IPS-18a (cell line): ENCODE measurements around the gene PPM1A.
A peak's percentile ranks its signal among the peaks of the same experiment; 100 is the strongest.

Experiments used
- H3K27ac ChIP-seq: one replicate; pipeline ENCODE4 v1.5.1; 2013; ENCODE audit warnings: low read length
- H3K27me3 ChIP-seq: one replicate; pipeline ENCODE4 v1.6.1; 2013; ENCODE audit warnings: mild to moderate bottlenecking, low read length; ENCODE audit not compliant: control insufficient read depth, insufficient read depth
- H3K36me3 ChIP-seq: one replicate; pipeline ENCODE4 v1.6.1; 2013; ENCODE audit warnings: low read depth, low read length; ENCODE audit not compliant: control insufficient read depth
- H3K4me1 ChIP-seq: one replicate; pipeline ENCODE4 v1.6.1; 2013; ENCODE audit warnings: low read depth, low read length; ENCODE audit not compliant: control insufficient read depth
- H3K4me3 ChIP-seq: one replicate; pipeline ENCODE4 v1.5.1; 2013; ENCODE audit warnings: low read length
- H3K9ac ChIP-seq: one replicate; pipeline ENCODE4 v1.6.1; 2013; ENCODE audit warnings: mild to moderate bottlenecking, low read length, moderate library complexity
- H3K9me3 ChIP-seq: one replicate; pipeline ENCODE4 v1.6.1; 2013; ENCODE audit warnings: low read depth, low read length; ENCODE audit not compliant: control insufficient read depth

PPM1A gene

DNA sequence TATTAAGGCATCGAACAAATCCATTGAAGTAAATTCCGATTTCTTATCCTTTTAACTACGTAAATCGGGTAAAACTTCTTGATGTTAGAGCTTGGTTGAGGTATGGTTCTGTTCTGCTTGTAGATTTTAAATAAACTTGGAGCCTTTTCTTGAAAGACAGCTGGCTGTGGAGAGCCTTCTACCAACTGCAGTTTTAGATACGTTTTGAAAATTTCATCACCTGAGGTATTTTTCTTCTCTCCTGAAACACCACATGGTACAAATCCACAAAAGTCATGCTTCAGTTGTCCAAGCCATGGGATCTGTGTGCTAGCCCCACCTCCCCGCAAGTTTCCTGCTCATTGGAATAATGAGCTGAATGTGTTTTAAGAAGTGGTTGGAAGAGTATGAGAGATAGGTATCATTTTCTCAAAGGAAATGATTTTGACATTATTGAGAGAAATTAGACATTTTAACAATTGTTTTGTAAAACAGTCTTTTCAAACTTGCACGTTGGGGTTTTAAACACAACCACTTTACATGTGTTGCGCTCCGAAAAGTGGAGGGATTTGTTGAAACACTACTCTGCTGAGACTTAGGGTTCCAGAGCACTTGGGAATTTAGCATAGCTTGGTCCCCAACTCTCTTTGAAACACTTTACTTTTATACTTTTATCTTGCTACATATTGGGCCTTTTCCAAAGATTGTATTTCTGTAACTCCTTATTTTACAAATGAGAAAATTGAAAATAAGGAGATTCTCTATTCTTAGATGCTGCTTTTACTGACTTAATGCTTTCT, 1.4 kb downstream of the PPM1A start:
- Histone ChIP-seq H3K9ac (peak overlapping the region; percentile 94), H3K27me3 (no peaks in the 10 kb centered on the region), H3K4me1 (peaks cover 53% of the 10 kb centered on the region), H3K9me3 (no peaks in the 10 kb centered on the region), H3K36me3 (no peaks in the 10 kb centered on the region), H3K27ac (peak overlapping the region; percentile 88), H3K4me3 (peak overlapping the region; percentile 100)

DNA sequence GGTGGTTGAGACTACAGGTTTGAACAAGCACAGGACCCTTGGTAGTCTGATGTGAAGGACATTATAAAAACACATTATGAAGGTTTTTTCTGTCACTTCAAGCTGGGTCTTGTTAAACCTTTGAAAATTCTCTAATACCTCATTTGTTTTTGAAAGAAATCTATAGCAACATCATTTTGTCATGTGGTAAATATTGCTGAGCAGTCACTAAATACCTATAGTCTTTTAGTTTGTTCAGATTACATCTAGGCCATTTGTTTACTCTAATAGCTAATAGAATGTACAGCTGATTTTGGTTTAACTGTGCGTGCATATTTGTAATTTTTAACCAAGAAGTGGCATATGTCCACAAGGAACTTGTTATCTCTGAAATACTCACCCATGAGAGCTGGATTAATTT, 2.9 kb downstream of the PPM1A start:
- Histone ChIP-seq H3K4me1 (peaks cover 46% of the 10 kb centered on the region), H3K4me3 (peak overlapping the region; percentile 100), H3K36me3 (no peaks in the 10 kb centered on the region), H3K27ac (no peak overlapping the region), H3K9ac (peak overlapping the region; percentile 2), H3K27me3 (no peaks in the 10 kb centered on the region), H3K9me3 (no peaks in the 10 kb centered on the region)

GRCh38 chr14:60252630-60253029, 3.6 kb downstream of the PPM1A start:
- H3K9ac ChIP-seq: no peak overlapping the region
- H3K27ac ChIP-seq: no peak overlapping the region
- H3K4me1 ChIP-seq: peaks cover 44% of the 10 kb centered on the region
- no peak overlapping the region for H3K4me3 ChIP-seq
- no peaks in the 10 kb centered on the region for H3K9me3 ChIP-seq
- H3K27me3 ChIP-seq: no peaks in the 10 kb centered on the region
- H3K36me3 ChIP-seq: no peaks in the 10 kb centered on the region

GRCh38 chr14:60253649-60254048, 4.6 kb downstream of the PPM1A start:
- Histone ChIP-seq H3K27me3 (no peaks in the 10 kb centered on the region), H3K36me3 (no peaks in the 10 kb centered on the region), H3K9me3 (no peaks in the 10 kb centered on the region), H3K27ac (no peak overlapping the region), H3K4me1 (peaks cover 38% of the 10 kb centered on the region), H3K9ac (no peak overlapping the region), H3K4me3 (no peak overlapping the region)

DNA sequence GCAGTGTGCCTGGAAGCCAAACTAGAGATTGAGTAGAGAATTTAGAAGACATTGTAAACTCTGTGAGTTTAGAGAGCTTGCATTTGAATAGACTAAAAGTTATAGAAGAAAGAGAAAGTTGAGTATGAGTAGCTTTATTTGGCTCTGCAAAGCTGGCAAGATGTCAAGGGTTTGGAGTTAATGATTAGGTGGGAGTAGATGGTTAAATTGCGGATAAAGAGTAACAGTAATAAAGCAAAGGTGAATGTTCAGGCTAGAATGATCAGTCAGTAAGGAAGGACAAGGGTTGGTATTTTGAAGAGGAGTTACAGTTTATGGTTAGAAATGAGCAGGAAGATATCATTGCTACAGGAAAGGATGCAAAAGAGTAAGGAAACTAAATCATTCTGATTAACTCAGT, 5.2 kb downstream of the PPM1A start:
- Histone ChIP-seq H3K4me1 (peaks cover 38% of the 10 kb centered on the region), H3K36me3 (no peaks in the 10 kb centered on the region), H3K9me3 (no peaks in the 10 kb centered on the region), H3K27ac (no peak overlapping the region), H3K27me3 (no peaks in the 10 kb centered on the region), H3K4me3 (no peak overlapping the region), H3K9ac (no peak overlapping the region)

- Histone ChIP-seq H3K9ac (no peak overlapping the region), H3K4me1 (peaks cover 15% of the 10 kb centered on the region), H3K9me3 (no peaks in the 10 kb centered on the region), H3K4me3 (no peak overlapping the region), H3K27ac (no peak overlapping the region), H3K27me3 (no peaks in the 10 kb centered on the region), H3K36me3 (no peaks in the 10 kb centered on the region)
These were observed 8.8 kb downstream of the PPM1A start for GRCh38 chr14:60257865-60258264.

DNA sequence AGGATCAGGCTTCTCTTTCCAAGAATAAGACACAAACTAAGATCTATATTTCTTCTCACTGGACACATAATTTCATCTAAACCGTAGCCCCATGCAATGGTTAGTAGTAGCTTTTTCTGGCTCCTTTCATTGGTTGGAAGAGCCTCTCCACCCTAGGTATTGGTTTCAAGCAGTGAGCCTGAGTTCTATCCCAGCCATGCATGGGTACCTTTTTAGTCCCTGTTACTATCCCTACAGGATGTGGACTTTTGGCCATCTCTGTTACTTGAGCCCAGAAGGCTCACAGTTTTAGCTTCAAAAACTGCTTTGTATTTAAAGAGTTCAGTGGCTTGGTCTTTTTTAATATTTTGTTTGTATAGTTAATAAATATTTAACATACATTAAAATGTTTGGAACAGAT, 16.1 kb downstream of the PPM1A start:
- Histone ChIP-seq H3K9ac (no peak overlapping the region), H3K9me3 (no peaks in the 10 kb centered on the region), H3K27me3 (no peaks in the 10 kb centered on the region), H3K4me1 (peaks cover 4% of the 10 kb centered on the region), H3K36me3 (no peaks in the 10 kb centered on the region), H3K4me3 (no peak overlapping the region), H3K27ac (no peak overlapping the region)

GRCh38 chr14:60266021-60266937, 17.3 kb downstream of the PPM1A start:
- Histone ChIP-seq H3K36me3 (no peaks in the 10 kb centered on the region), H3K4me1 (peaks cover 4% of the 10 kb centered on the region), H3K9ac (no peak overlapping the region)

DNA sequence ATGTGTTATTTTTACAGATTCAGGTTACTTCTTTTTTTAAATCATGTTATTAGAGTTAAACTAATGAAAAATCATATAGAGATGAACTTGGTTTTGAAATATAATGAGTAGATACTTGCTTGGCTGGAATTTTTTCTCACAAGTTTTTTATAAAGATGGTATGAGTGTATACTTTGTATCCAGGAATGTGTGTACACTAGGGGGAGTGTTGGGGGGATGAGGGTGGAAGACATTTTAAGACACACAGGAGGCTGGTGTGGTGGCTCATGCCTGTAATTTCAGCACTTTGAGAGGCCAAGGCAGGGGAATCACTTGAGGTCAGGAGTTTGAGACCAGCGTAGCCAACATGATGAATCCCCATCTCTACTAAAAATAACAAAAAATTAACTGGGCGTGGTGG, 23.2 kb downstream of the PPM1A start:
- Histone ChIP-seq H3K4me3 (no peak overlapping the region), H3K36me3 (no peaks in the 10 kb centered on the region), H3K9me3 (no peaks in the 10 kb centered on the region), H3K27ac (no peak overlapping the region), H3K4me1 (peaks cover 21% of the 10 kb centered on the region), H3K9ac (no peak overlapping the region), H3K27me3 (no peaks in the 10 kb centered on the region)

More at GRCh38 chr14:60266021-60266937, 17.3 kb downstream of the PPM1A start:
- Histone ChIP-seq H3K9me3 (no peaks in the 10 kb centered on the region), H3K4me3 (no peak overlapping the region), H3K27me3 (no peaks in the 10 kb centered on the region), H3K27ac (no peak overlapping the region)

DNA sequence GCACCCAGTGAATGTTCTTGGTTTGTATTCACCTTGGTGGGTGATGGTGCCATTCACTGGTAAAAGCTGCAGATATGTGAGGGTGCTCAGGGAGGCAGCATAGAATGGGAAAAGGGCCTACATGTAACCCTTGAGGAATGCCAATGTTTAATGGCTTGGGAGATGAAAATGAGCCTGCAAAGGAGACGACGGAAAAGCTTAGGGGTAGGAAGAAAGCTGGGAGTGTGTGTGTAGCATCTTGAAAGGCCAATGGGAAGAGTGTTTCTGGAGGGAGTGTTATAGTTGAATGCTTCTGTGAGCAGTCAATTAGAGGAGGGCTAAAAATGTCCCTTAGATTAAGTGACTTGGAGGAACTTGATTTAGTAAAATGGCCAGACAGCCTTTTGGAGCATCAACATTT, 24.9 kb downstream of the PPM1A start:
- peaks cover 37% of the 10 kb centered on the region for H3K4me1 ChIP-seq

GRCh38 chr14:60274448-60274847, 25.4 kb downstream of the PPM1A start:
- H3K36me3 ChIP-seq: no peaks in the 10 kb centered on the region
- no peak overlapping the region for H3K4me3 ChIP-seq
- no peak overlapping the region for H3K9ac ChIP-seq
- H3K9me3 ChIP-seq: no peaks in the 10 kb centered on the region
- peaks cover 39% of the 10 kb centered on the region for H3K4me1 ChIP-seq
- no peaks in the 10 kb centered on the region for H3K27me3 ChIP-seq
- no peak overlapping the region for H3K27ac ChIP-seq

More for the DNA sequence above, 24.9 kb downstream of the PPM1A start:
- Histone ChIP-seq H3K4me3 (no peak overlapping the region), H3K9ac (no peak overlapping the region), H3K27me3 (no peaks in the 10 kb centered on the region), H3K27ac (no peak overlapping the region), H3K9me3 (no peaks in the 10 kb centered on the region), H3K36me3 (no peaks in the 10 kb centered on the region)
